ENCODE data around the gene IVL. TPM values are rescaled to one million over a fixed set of nuclear protein-coding genes. Genes with fewer than 3 reads are reported as not detected.

Gene IVL, protein sequence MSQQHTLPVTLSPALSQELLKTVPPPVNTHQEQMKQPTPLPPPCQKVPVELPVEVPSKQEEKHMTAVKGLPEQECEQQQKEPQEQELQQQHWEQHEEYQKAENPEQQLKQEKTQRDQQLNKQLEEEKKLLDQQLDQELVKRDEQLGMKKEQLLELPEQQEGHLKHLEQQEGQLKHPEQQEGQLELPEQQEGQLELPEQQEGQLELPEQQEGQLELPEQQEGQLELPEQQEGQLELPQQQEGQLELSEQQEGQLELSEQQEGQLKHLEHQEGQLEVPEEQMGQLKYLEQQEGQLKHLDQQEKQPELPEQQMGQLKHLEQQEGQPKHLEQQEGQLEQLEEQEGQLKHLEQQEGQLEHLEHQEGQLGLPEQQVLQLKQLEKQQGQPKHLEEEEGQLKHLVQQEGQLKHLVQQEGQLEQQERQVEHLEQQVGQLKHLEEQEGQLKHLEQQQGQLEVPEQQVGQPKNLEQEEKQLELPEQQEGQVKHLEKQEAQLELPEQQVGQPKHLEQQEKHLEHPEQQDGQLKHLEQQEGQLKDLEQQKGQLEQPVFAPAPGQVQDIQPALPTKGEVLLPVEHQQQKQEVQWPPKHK
- not detected in 2 replicates for total RNA-seq

GRCh38 chr1:152907686-152908601 is at the start of gene IVL:
Gene IVL, plus strand, starts transcription at chr1:152908546. Its CDS starts 1,252 bp downstream, at chr1:152909798.

GRCh38 chr1:152859696-152860095 is 48.6 kb upstream of the IVL start, which contains the start of gene LCE7A:
Gene LCE7A, plus strand, starts transcription at chr1:152859996. Its CDS starts 702 bp downstream, at chr1:152860698.

GRCh38 chr1:152878042-152878441 is 30.3 kb upstream of the IVL start, which contains the start of gene SMCP:
Gene SMCP, plus strand, starts transcription at chr1:152878322. Its CDS starts 6,101 bp downstream, at chr1:152884423.

GRCh38 chr1:152946651-152947256 is 38.4 kb downstream of the IVL start, which contains the start of gene SPRR5:
Gene SPRR5, plus strand, starts transcription at chr1:152947206. Its CDS starts 1,349 bp downstream, at chr1:152948555.

Other genes with a start within 250 kb of the IVL start
- not detected in 2 replicates for gene LCE2D, start 245.2 kb upstream of the IVL start, total RNA-seq
- not detected in 2 replicates for gene LCE2C, start 233.3 kb upstream of the IVL start, total RNA-seq
- gene LCE2B, start 222.4 kb upstream of the IVL start, total RNA-seq: not detected in 2 replicates
- not detected in 2 replicates for gene LCE2A, start 210.2 kb upstream of the IVL start, total RNA-seq
- not detected in 2 replicates for gene LCE4A, start 200.4 kb upstream of the IVL start, total RNA-seq
- not detected in 2 replicates for gene KPRP, start 150.5 kb upstream of the IVL start, total RNA-seq
- gene LCE1F, start 133.4 kb upstream of the IVL start, total RNA-seq: not detected in 2 replicates
- not detected in 2 replicates for gene LCE1E, start 122.3 kb upstream of the IVL start, total RNA-seq
- not detected in 2 replicates for gene LCE1D, start 111.8 kb upstream of the IVL start, total RNA-seq
- gene LCE1C, start 101.9 kb upstream of the IVL start, total RNA-seq: not detected in 2 replicates
- not detected in 2 replicates for gene LCE1B, start 96.6 kb upstream of the IVL start, total RNA-seq
- not detected in 2 replicates for gene LCE1A, start 81.1 kb upstream of the IVL start, total RNA-seq
- gene LCE6A, start 65.7 kb upstream of the IVL start, total RNA-seq: not detected in 2 replicates
- not detected in 2 replicates for gene LCE7A, start 48.5 kb upstream of the IVL start, total RNA-seq
- not detected in 2 replicates for gene SMCP, start 30.2 kb upstream of the IVL start, total RNA-seq
- gene SPRR5, start 38.7 kb downstream of the IVL start, total RNA-seq: not detected in 2 replicates
- not detected in 2 replicates for gene SPRR4, start 62.1 kb downstream of the IVL start, total RNA-seq
- gene SPRR1A, start 75.5 kb downstream of the IVL start, total RNA-seq: not detected in 2 replicates
- gene SPRR3, start 93.2 kb downstream of the IVL start, total RNA-seq: not detected in 2 replicates
- gene SPRR1B, start 122.7 kb downstream of the IVL start, total RNA-seq: not detected in 2 replicates
- gene SPRR2D, start 132.6 kb downstream of the IVL start, total RNA-seq: not detected in 2 replicates
- not detected in 2 replicates for gene SPRR2A, start 149.0 kb downstream of the IVL start, total RNA-seq
- gene SPRR2B, start 163.1 kb downstream of the IVL start, total RNA-seq: not detected in 2 replicates
- gene SPRR2E, start 186.0 kb downstream of the IVL start, total RNA-seq: not detected in 2 replicates
- gene SPRR2F, start 205.0 kb downstream of the IVL start, total RNA-seq: not detected in 2 replicates
- not detected in 2 replicates for gene SPRR2G, start 242.3 kb downstream of the IVL start, total RNA-seq

Data from smooth muscle cell of trachea (primary cell).